HUES6 (cell line): ENCODE results near the gene RRN3.
"Not testable (repeated sequence)": the region's sequence is repeated elsewhere in the genome, so short reads cannot be mapped to it uniquely, and the experiment has no call there.

Source experiments
- H3K27ac ChIP-seq: 2 replicates; pipeline ENCODE4 v1.7.0; 2013; ENCODE audit warnings: low read depth, mild to moderate bottlenecking, low read length, inconsistent platforms
- H3K27me3 ChIP-seq: 2 replicates; pipeline ENCODE4 v1.6.1; 2013; ENCODE audit warnings: low read length; ENCODE audit not compliant: control insufficient read depth, insufficient read depth
- H3K36me3 ChIP-seq: 2 replicates; pipeline ENCODE4 v1.6.1; 2013; ENCODE audit warnings: low read length; ENCODE audit not compliant: control insufficient read depth, insufficient read depth
- H3K4me1 ChIP-seq: 2 replicates; pipeline ENCODE4 v1.6.1; 2013; ENCODE audit warnings: low read length; ENCODE audit not compliant: control insufficient read depth, insufficient read depth
- H3K4me3 ChIP-seq: 2 replicates; pipeline ENCODE4 v1.5.1; 2013; ENCODE audit warnings: low read depth, low read length
- H3K9ac ChIP-seq: one replicate; pipeline ENCODE4 v1.6.1; 2013; ENCODE audit warnings: mild to moderate bottlenecking, low read length
- H3K9me3 ChIP-seq: 2 replicates; pipeline ENCODE4 v1.6.1; 2013; ENCODE audit warnings: low read depth, low read length; ENCODE audit not compliant: control insufficient read depth, insufficient read depth

The RRN3 gene

GRCh38 chr16:15023381-15024077 lies 70.5 kb downstream of the RRN3 start:
- not testable (repeated sequence) for H3K27ac ChIP-seq, H3K27me3 ChIP-seq, H3K9ac ChIP-seq, H3K4me3 ChIP-seq, H3K9me3 ChIP-seq, H3K4me1 ChIP-seq
- peaks cover 66% of the 10 kb centered on the region for H3K36me3 ChIP-seq

GRCh38 chr16:15022194-15022593 lies 71.9 kb downstream of the RRN3 start:
- H3K36me3 ChIP-seq, result peaks cover 68% of the 10 kb centered on the region
- not testable (repeated sequence) for H3K4me3 ChIP-seq

GRCh38 chr16:15021429-15021828 lies 72.6 kb downstream of the RRN3 start:
- H3K36me3 ChIP-seq, result peaks cover 71% of the 10 kb centered on the region
- H3K9me3 ChIP-seq, H3K4me3 ChIP-seq, H3K9ac ChIP-seq, H3K27ac ChIP-seq, H3K27me3 ChIP-seq, H3K4me1 ChIP-seq: not testable (repeated sequence)

More at GRCh38 chr16:15022194-15022593, 71.9 kb downstream of the RRN3 start:
- not testable (repeated sequence) for H3K27ac ChIP-seq, H3K9me3 ChIP-seq, H3K27me3 ChIP-seq, H3K4me1 ChIP-seq, H3K9ac ChIP-seq

- H3K27me3 ChIP-seq, H3K27ac ChIP-seq, H3K9ac ChIP-seq, H3K9me3 ChIP-seq, H3K4me3 ChIP-seq, H3K4me1 ChIP-seq: not testable (repeated sequence)
- peaks cover 56% of the 10 kb centered on the region for H3K36me3 ChIP-seq
These were observed 77.0 kb downstream of the RRN3 start for GRCh38 chr16:15016951-15017580.

GRCh38 chr16:15016354-15016753 lies 77.7 kb downstream of the RRN3 start:
- not testable (repeated sequence) for H3K9ac ChIP-seq, H3K27ac ChIP-seq

GRCh38 chr16:15015671-15016070 lies 78.4 kb downstream of the RRN3 start:
- not testable (repeated sequence) for H3K4me1 ChIP-seq, H3K4me3 ChIP-seq, H3K9me3 ChIP-seq, H3K27me3 ChIP-seq, H3K27ac ChIP-seq, H3K9ac ChIP-seq
- H3K36me3 ChIP-seq, result peaks cover 52% of the 10 kb centered on the region

More at GRCh38 chr16:15016354-15016753, 77.7 kb downstream of the RRN3 start:
- H3K4me1 ChIP-seq, H3K9me3 ChIP-seq, H3K27me3 ChIP-seq, H3K4me3 ChIP-seq: not testable (repeated sequence)
- peaks cover 54% of the 10 kb centered on the region for H3K36me3 ChIP-seq

GRCh38 chr16:15012941-15013340 lies 81.1 kb downstream of the RRN3 start:
- not testable (repeated sequence) for H3K4me1 ChIP-seq, H3K9ac ChIP-seq
- peaks cover 50% of the 10 kb centered on the region for H3K36me3 ChIP-seq

More at GRCh38 chr16:15012941-15013340, 81.1 kb downstream of the RRN3 start:
- not testable (repeated sequence) for H3K9me3 ChIP-seq, H3K27me3 ChIP-seq, H3K4me3 ChIP-seq, H3K27ac ChIP-seq
